NCI-H2227 (cell line): ENCODE measurements around the gene CDT1.
"Not testable (repeated sequence)": the region's sequence is repeated elsewhere in the genome, so short reads cannot be mapped to it uniquely, and the experiment has no call there.

ENCODE experiments used
- DNase-seq: peaks from one replicate; lab custom pipeline; 2025; ENCODE audit not compliant: unreplicated experiment; lab: John Stamatoyannopoulos, UW

The CDT1 gene

GRCh38 chr16:88768071-88768783, 35.4 kb upstream of the CDT1 start:
- peak; percentile 77 for DNase-seq

- DNase-seq, result peak; percentile 11
These were observed 33.8 kb upstream of the CDT1 start for GRCh38 chr16:88769617-88770460.

GRCh38 chr16:88770461-88771293, 32.9 kb upstream of the CDT1 start:
- DNase-seq, result peak; percentile 70

GRCh38 chr16:88771294-88771772, 32.3 kb upstream of the CDT1 start:
- DNase-seq, result no peak

- not testable (repeated sequence) for DNase-seq
These were observed 31.8 kb upstream of the CDT1 start for GRCh38 chr16:88771781-88772180.

- peak; percentile 49 for DNase-seq
These were observed 30.4 kb upstream of the CDT1 start for GRCh38 chr16:88772871-88773811.

- DNase-seq, result peak; percentile 5
These were observed 29.7 kb upstream of the CDT1 start for GRCh38 chr16:88773812-88774291.

- DNase-seq, result no peak
These were observed 28.8 kb upstream of the CDT1 start for GRCh38 chr16:88774544-88775393.

GRCh38 chr16:88775825-88776224, 27.8 kb upstream of the CDT1 start:
- no peak for DNase-seq

GRCh38 chr16:88777471-88778270, 25.9 kb upstream of the CDT1 start:
- peak; percentile 19 for DNase-seq

GRCh38 chr16:88778271-88778525, 25.4 kb upstream of the CDT1 start:
- DNase-seq, result no peak

GRCh38 chr16:88778541-88779065, 25.0 kb upstream of the CDT1 start:
- no peak for DNase-seq

- no peak for DNase-seq
These were observed 24.0 kb upstream of the CDT1 start for GRCh38 chr16:88779406-88780141.

GRCh38 chr16:88780142-88781062, 23.2 kb upstream of the CDT1 start:
- DNase-seq, result no peak

- no peak for DNase-seq
These were observed 22.2 kb upstream of the CDT1 start for GRCh38 chr16:88781140-88782077.
